Fibroblast of pulmonary artery (primary cell): ENCODE results near the gene TXLNB.

Experiments used
- DNase-seq: peaks from one replicate; pipeline ENCODE4 v3.0.0-alpha.2; 2010; ENCODE audit warnings: low read depth
- H3K4me3 ChIP-seq: replicated peaks from 2 replicates; pipeline ENCODE4 v1.5.1; 2011; ENCODE audit warnings: low read depth, mild to moderate bottlenecking, control low read depth, low read length, moderate library complexity
- CTCF ChIP-seq: IDR thresholded peaks from 2 replicates; pipeline ENCODE4 v1.5.1; 2011; ENCODE audit warnings: mild to moderate bottlenecking, control low read depth, low read length, inconsistent platforms; ENCODE audit errors: missing control alignments

TXLNB gene

GRCh38 chr6:139262519-139263300, 29.1 kb downstream of the TXLNB start:
- H3K4me3 ChIP-seq, result no peak overlapping the region
- TF ChIP-seq CTCF, result no peak
- no peak for DNase-seq

- TF ChIP-seq CTCF, result no peak
- no peak overlapping the region for H3K4me3 ChIP-seq
- no peak for DNase-seq
These were observed 33.9 kb downstream of the TXLNB start for GRCh38 chr6:139257821-139258398.

GRCh38 chr6:139257291-139257690, 34.5 kb downstream of the TXLNB start:
- no peak for DNase-seq

GRCh38 chr6:139256087-139256486, 35.7 kb downstream of the TXLNB start:
- TF ChIP-seq CTCF, result no peak
- DNase-seq, result peak; percentile 79
- H3K4me3 ChIP-seq, result no peak overlapping the region

More at GRCh38 chr6:139257291-139257690, 34.5 kb downstream of the TXLNB start:
- no peak for TF ChIP-seq CTCF
- no peak overlapping the region for H3K4me3 ChIP-seq

GRCh38 chr6:139254196-139254595, 37.6 kb downstream of the TXLNB start:
- DNase-seq, result no peak
- TF ChIP-seq CTCF, result no peak
- no peak overlapping the region for H3K4me3 ChIP-seq

GRCh38 chr6:139253656-139254055, 38.1 kb downstream of the TXLNB start:
- TF ChIP-seq CTCF, result no peak
- peak; percentile 67 for DNase-seq
- H3K4me3 ChIP-seq, result no peak overlapping the region
